Measurements from ENCODE around the gene ADGRB3.

ADGRB3 gene

GRCh38 chr6:69362209-69362608, 727.1 kb downstream of the ADGRB3 start:
- no peak for TF ChIP-seq CTCF (IDR thresholded peaks at IDR 0.05)
- Histone ChIP-seq H3K27ac (no peak overlapping the region), H3K4me3 (no peak overlapping the region)
- no peak for DNase-seq (ENCODE audit: low spot score)

- TF ChIP-seq CTCF (IDR thresholded peaks at IDR 0.05): no peak
- DNase-seq (ENCODE audit: low spot score): no peak
- Histone ChIP-seq H3K27ac (no peak overlapping the region), H3K4me3 (no peak overlapping the region)
These were observed 731.7 kb downstream of the ADGRB3 start for GRCh38 chr6:69366831-69367230.

- Histone ChIP-seq H3K27ac (no peak overlapping the region), H3K4me3 (no peak overlapping the region)
- no peak for TF ChIP-seq CTCF (IDR thresholded peaks at IDR 0.05)
- no peak for DNase-seq (ENCODE audit: low spot score)
These were observed 733.5 kb downstream of the ADGRB3 start for GRCh38 chr6:69368613-69369012.

- no peak for DNase-seq (ENCODE audit: low spot score)
- H3K4me3 ChIP-seq: no peak overlapping the region
- TF ChIP-seq CTCF (IDR thresholded peaks at IDR 0.05): no peak
- no peak overlapping the region for H3K27ac ChIP-seq
These were observed 735.7 kb downstream of the ADGRB3 start for GRCh38 chr6:69370763-69371162.

GRCh38 chr6:69378326-69378725, 743.2 kb downstream of the ADGRB3 start:
- TF ChIP-seq CTCF (IDR thresholded peaks at IDR 0.05): no peak
- no peak overlapping the region for H3K27ac ChIP-seq
- no peak overlapping the region for H3K4me3 ChIP-seq
- DNase-seq (ENCODE audit: low spot score): no peak

GRCh38 chr6:69379518-69379917, 744.4 kb downstream of the ADGRB3 start:
- Histone ChIP-seq H3K4me3 (no peak overlapping the region), H3K27ac (no peak overlapping the region)
- TF ChIP-seq CTCF (IDR thresholded peaks at IDR 0.05): no peak
- DNase-seq (ENCODE audit: low spot score): no peak

GRCh38 chr6:69383627-69384026, 748.5 kb downstream of the ADGRB3 start:
- DNase-seq (ENCODE audit: low spot score): no peak
- no peak for TF ChIP-seq CTCF (IDR thresholded peaks at IDR 0.05)
- no peak overlapping the region for H3K4me3 ChIP-seq
- H3K27ac ChIP-seq: no peak overlapping the region

Data from coronary artery (tissue), 2 donors.